GM23338 (cell line): ENCODE data around the gene ACSF2. TPM values are rescaled to one million over a fixed set of nuclear protein-coding genes. Genes with fewer than 3 reads are reported as not detected.

ENCODE experiments used
- ATAC-seq: fragments of 200-7000 bp; cut with Tn5 transposase; 3 replicates; pipeline ENCODE4 v1.9.1; 2020
- DNase-seq: peaks from one replicate; pipeline ENCODE4 v3.0.0-alpha.2; 2015; ENCODE audit warnings: low spot score
- H2AFZ ChIP-seq: fragments of 200-600 bp; sonication (generic); 2 replicates; pipeline ENCODE4 v1.8.0; 2016; ENCODE audit warnings: antibody characterized with exemption, mild to moderate bottlenecking, moderate library complexity
- H3F3A ChIP-seq: fragments of 200-600 bp; sonication (generic); replicated peaks from 2 replicates; pipeline ENCODE4 v1.8.0; 2017; ENCODE audit warnings: antibody characterized with exemption, mixed run types, low read depth
- H3K27ac ChIP-seq: fragments of 200-600 bp; sonication (generic); 2 replicates; pipeline ENCODE4 v1.6.1; 2016; ENCODE audit warnings: low read depth
- H3K27me3 ChIP-seq: fragments of 200-600 bp; sonication (generic); 2 replicates; pipeline ENCODE4 v1.8.0; 2016; ENCODE audit warnings: mild to moderate bottlenecking, mixed run types, moderate library complexity; ENCODE audit not compliant: insufficient read depth
- H3K36me3 ChIP-seq: fragments of 200-600 bp; sonication (generic); 2 replicates; pipeline ENCODE4 v1.8.0; 2016; ENCODE audit warnings: mild to moderate bottlenecking; ENCODE audit not compliant: insufficient read depth
- H3K4me1 ChIP-seq: fragments of 200-600 bp; sonication (generic); 2 replicates; pipeline ENCODE4 v1.8.0; 2016; ENCODE audit warnings: mild to moderate bottlenecking, moderate library complexity; ENCODE audit not compliant: insufficient read depth
- H3K4me2 ChIP-seq: fragments of 200-600 bp; sonication (generic); 2 replicates; pipeline ENCODE4 v1.7.1; 2017; ENCODE audit warnings: mixed run types
- H3K4me3 ChIP-seq: fragments of 200-600 bp; sonication (generic); 2 replicates; pipeline ENCODE4 v1.6.1; 2016; ENCODE audit warnings: mixed run types
- H3K79me2 ChIP-seq: fragments of 200-600 bp; sonication (generic); replicated peaks from 2 replicates; pipeline ENCODE4 v1.8.0; 2017; ENCODE audit warnings: mild to moderate bottlenecking; ENCODE audit not compliant: insufficient read depth
- H3K9me2 ChIP-seq: fragments of 200-600 bp; sonication (generic); 2 replicates; pipeline ENCODE4 v1.8.0; 2017; ENCODE audit not compliant: insufficient read depth
- H4K20me1 ChIP-seq: fragments of 200-600 bp; sonication (generic); replicated peaks from 2 replicates; pipeline ENCODE4 v1.8.0; 2017; ENCODE audit warnings: mild to moderate bottlenecking; ENCODE audit not compliant: insufficient read depth
- H3K27ac Mint-ChIP-seq: 2 replicates; pipeline ENCODE4 v1.8.0; 2020; ENCODE audit warnings: inconsistent platforms, mild to moderate bottlenecking, moderate library complexity, mixed read lengths
- H3K27me3 Mint-ChIP-seq: 3 replicates; pipeline ENCODE4 v1.8.0; 2022; ENCODE audit warnings: low read depth, mild to moderate bottlenecking, moderate library complexity, mixed read lengths, inconsistent platforms; ENCODE audit not compliant: insufficient read depth, poor library complexity
- H3K36me3 Mint-ChIP-seq: 3 replicates; pipeline ENCODE4 v1.8.0; 2021; ENCODE audit warnings: low read depth, mild to moderate bottlenecking, inconsistent platforms, moderate library complexity, mixed read lengths
- H3K4me1 Mint-ChIP-seq: 3 replicates; pipeline ENCODE4 v1.8.0; 2020; ENCODE audit warnings: mild to moderate bottlenecking, inconsistent platforms, mixed read lengths
- H3K4me3 Mint-ChIP-seq: 3 replicates; pipeline ENCODE4 v1.8.0; 2021; ENCODE audit warnings: moderate library complexity, mild to moderate bottlenecking, inconsistent platforms, mixed read lengths
- H3K9me3 Mint-ChIP-seq: 3 replicates; pipeline ENCODE4 v1.8.0; 2020; ENCODE audit warnings: moderate library complexity, mild to moderate bottlenecking, inconsistent platforms, mixed read lengths
- ETS1 ChIP-seq: IDR thresholded peaks from 2 replicates; pipeline ENCODE4 v1.6.1; 2016; ENCODE audit warnings: antibody characterized with exemption
- EZH2phosphoT487 ChIP-seq: fragments of 200-600 bp; sonication (generic); IDR thresholded peaks from one replicate; pipeline ENCODE4 v1.8.1; 2018; ENCODE audit warnings: antibody characterized with exemption; ENCODE audit not compliant: unreplicated experiment
- JUNB ChIP-seq: IDR thresholded peaks from one replicate; pipeline ENCODE4 v1.6.1; 2016; ENCODE audit warnings: antibody characterized with exemption; ENCODE audit not compliant: unreplicated experiment
- ZNF114 ChIP-seq: fragments of 250-450 bp; sonication (Bioruptor Pico); IDR thresholded peaks from 2 replicates; pipeline ENCODE4 v1.5.0; 2020; ENCODE audit warnings: mild to moderate bottlenecking, moderate library complexity
- ZNF331 ChIP-seq: fragments of 250-450 bp; sonication (Bioruptor Pico); IDR thresholded peaks from 2 replicates; pipeline ENCODE4 v1.5.0; 2020; ENCODE audit warnings: low read depth, mild to moderate bottlenecking, moderate library complexity
- polyA plus RNA-seq: library from polyadenylated mRNA; unstranded; fragments of >200 nt; fragmentation: Nextera tagmentation; extraction: Ambion mirVana; gene quantifications from 2 replicates; pipeline ENCODE4 v1.2.1, GENCODE V29; 2016
- total RNA-seq: library from RNA; depleted of rRNA; stranded (reverse); fragments of >200 nt; shearing (Covaris generic); gene quantifications from 2 replicates; pipeline ENCODE4 v1.2.3, GENCODE V29; 2014
- TF ChIP-seq, protein P1 (sequence below): fragments of 250-450 bp; sonication (Bioruptor Pico); IDR thresholded peaks from 2 replicates; pipeline ENCODE4 v1.5.0; 2020; ENCODE audit warnings: mild to moderate bottlenecking, moderate library complexity

Gene ACSF2
- total and polyA plus RNA-seq, 2 experiments from 2014 or later = 6.9 to 12.4 TPM

GRCh38 chr17:50469671-50470305 is 43.8 kb downstream of the ACSF2 start:
- Histone ChIP-seq H2AFZ (no peak overlapping the region), H3K27me3 (peaks cover 34% of the 10 kb centered on the region), H3K27ac (no peak overlapping the region), H3K9me2 (no peaks in the 10 kb centered on the region), H3K4me2 (peak overlapping the region; percentile 95), H3F3A (0 out of 2 replicates have a peak, but pooled peaks cover 4% of the 10 kb centered on the region), H3K4me3 (peak overlapping the region; percentile 74), H3K79me2 (no peaks in the 10 kb centered on the region), H4K20me1 (peaks cover 7% of the 10 kb centered on the region; the same call in 1 of the 2 replicates), H3K4me1 (peaks cover 16% of the 10 kb centered on the region; the same call in 1 of the 2 replicates), H3K36me3 (no peaks in the 10 kb centered on the region)
- ATAC-seq = peak; percentile 18
- Mint-ChIP-seq H3K4me1 (peaks cover 21% of the 10 kb centered on the region), H3K27me3 (peaks cover 37% of the 10 kb centered on the region), H3K36me3 (peaks cover 4% of the 10 kb centered on the region; the same call in 1 of the 3 replicates), H3K4me3 (peak overlapping the region; percentile 61; the same call in 2 of the 3 replicates), H3K27ac (no peak overlapping the region), H3K9me3 (no peaks in the 10 kb centered on the region; the same call in 2 of the 3 replicates)
- TF ChIP-seq EZH2phosphoT487 (no peak), ETS1 (no peak), ZNF331 (no peak), JUNB (no peak), ZNF114 (no peak)
- TF ChIP-seq, protein P1, sequence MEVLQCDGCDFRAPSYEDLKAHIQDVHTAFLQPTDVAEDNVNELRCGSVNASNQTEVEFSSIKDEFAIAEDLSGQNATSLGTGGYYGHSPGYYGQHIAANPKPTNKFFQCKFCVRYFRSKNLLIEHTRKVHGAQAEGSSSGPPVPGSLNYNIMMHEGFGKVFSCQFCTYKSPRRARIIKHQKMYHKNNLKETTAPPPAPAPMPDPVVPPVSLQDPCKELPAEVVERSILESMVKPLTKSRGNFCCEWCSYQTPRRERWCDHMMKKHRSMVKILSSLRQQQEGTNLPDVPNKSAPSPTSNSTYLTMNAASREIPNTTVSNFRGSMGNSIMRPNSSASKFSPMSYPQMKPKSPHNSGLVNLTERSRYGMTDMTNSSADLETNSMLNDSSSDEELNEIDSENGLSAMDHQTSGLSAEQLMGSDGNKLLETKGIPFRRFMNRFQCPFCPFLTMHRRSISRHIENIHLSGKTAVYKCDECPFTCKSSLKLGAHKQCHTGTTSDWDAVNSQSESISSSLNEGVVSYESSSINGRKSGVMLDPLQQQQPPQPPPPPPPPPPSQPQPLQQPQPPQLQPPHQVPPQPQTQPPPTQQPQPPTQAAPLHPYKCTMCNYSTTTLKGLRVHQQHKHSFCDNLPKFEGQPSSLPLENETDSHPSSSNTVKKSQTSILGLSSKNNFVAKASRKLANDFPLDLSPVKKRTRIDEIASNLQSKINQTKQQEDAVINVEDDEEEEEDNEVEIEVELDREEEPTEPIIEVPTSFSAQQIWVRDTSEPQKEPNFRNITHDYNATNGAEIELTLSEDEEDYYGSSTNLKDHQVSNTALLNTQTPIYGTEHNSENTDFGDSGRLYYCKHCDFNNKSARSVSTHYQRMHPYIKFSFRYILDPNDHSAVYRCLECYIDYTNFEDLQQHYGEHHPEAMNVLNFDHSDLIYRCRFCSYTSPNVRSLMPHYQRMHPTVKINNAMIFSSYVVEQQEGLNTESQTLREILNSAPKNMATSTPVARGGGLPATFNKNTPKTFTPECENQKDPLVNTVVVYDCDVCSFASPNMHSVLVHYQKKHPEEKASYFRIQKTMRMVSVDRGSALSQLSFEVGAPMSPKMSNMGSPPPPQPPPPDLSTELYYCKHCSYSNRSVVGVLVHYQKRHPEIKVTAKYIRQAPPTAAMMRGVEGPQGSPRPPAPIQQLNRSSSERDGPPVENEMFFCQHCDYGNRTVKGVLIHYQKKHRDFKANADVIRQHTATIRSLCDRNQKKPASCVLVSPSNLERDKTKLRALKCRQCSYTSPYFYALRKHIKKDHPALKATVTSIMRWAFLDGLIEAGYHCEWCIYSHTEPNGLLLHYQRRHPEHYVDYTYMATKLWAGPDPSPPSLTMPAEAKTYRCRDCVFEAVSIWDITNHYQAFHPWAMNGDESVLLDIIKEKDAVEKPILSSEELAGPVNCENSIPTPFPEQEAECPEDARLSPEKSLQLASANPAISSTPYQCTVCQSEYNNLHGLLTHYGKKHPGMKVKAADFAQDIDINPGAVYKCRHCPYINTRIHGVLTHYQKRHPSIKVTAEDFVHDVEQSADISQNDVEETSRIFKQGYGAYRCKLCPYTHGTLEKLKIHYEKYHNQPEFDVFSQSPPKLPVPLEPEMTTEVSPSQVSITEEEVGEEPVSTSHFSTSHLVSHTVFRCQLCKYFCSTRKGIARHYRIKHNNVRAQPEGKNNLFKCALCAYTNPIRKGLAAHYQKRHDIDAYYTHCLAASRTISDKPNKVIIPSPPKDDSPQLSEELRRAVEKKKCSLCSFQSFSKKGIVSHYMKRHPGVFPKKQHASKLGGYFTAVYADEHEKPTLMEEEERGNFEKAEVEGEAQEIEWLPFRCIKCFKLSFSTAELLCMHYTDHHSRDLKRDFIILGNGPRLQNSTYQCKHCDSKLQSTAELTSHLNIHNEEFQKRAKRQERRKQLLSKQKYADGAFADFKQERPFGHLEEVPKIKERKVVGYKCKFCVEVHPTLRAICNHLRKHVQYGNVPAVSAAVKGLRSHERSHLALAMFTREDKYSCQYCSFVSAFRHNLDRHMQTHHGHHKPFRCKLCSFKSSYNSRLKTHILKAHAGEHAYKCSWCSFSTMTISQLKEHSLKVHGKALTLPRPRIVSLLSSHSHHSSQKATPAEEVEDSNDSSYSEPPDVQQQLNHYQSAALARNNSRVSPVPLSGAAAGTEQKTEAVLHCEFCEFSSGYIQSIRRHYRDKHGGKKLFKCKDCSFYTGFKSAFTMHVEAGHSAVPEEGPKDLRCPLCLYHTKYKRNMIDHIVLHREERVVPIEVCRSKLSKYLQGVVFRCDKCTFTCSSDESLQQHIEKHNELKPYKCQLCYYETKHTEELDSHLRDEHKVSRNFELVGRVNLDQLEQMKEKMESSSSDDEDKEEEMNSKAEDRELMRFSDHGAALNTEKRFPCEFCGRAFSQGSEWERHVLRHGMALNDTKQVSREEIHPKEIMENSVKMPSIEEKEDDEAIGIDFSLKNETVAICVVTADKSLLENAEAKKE (CRISPR knock-in tag) = no peak
- peak; percentile 31 for DNase-seq
